SK-N-SH (cell line): Measurements from ENCODE around the gene SMARCA1.

Source experiments
- CHD2 ChIP-seq: fragments of 150-350 bp; IDR thresholded peaks from 2 replicates; pipeline ENCODE4 v1.6.1; 2018; ENCODE audit warnings: low read length; ENCODE audit not compliant: partially characterized antibody
- CTCF ChIP-seq: fragments of 200-600 bp; sonication (generic); IDR thresholded peaks from 2 replicates; pipeline ENCODE4 v1.6.1; 2017; ENCODE audit warnings: antibody characterized with exemption, mild to moderate bottlenecking, moderate library complexity
- FOXM1 ChIP-seq: IDR thresholded peaks from 2 replicates; pipeline ENCODE4 v1.4.0; 2012; ENCODE audit warnings: low read depth, mild to moderate bottlenecking
- MXI1 ChIP-seq: IDR thresholded peaks from 2 replicates; pipeline ENCODE4 v1.6.1; 2012; ENCODE audit warnings: mild to moderate bottlenecking, low read depth, low read length, improper control_type of control experiment
- NRF1 ChIP-seq: IDR thresholded peaks from 2 replicates; pipeline ENCODE4 v1.6.1; 2012; ENCODE audit warnings: low read depth, mild to moderate bottlenecking, low read length
- POLR2AphosphoS5 ChIP-seq: IDR thresholded peaks from 2 replicates; pipeline ENCODE4 v1.6.1; 2012; ENCODE audit warnings: low read depth, low read length
- RAD21 ChIP-seq: IDR thresholded peaks from 2 replicates; pipeline ENCODE4 v1.6.1; 2012; ENCODE audit warnings: mild to moderate bottlenecking, low read length
- RCOR1 ChIP-seq: fragments of 150-350 bp; IDR thresholded peaks from 2 replicates; pipeline ENCODE4 v1.6.1; 2017; ENCODE audit warnings: antibody characterized with exemption, low read length
- SIN3A ChIP-seq: IDR thresholded peaks from 2 replicates; pipeline ENCODE4 v1.6.1; 2012; ENCODE audit warnings: low read depth, mild to moderate bottlenecking, low read length, moderate library complexity, borderline replicate concordance
- TEAD4 ChIP-seq: IDR thresholded peaks from 2 replicates; pipeline ENCODE4 v1.4.0; 2012; ENCODE audit warnings: mild to moderate bottlenecking, borderline replicate concordance; ENCODE audit not compliant: insufficient read depth
- USF2 ChIP-seq: fragments of 150-350 bp; IDR thresholded peaks from 2 replicates; pipeline ENCODE4 v1.6.1; 2017; ENCODE audit warnings: antibody characterized with exemption, low read length, low read depth, borderline replicate concordance
- TF ChIP-seq, protein P1 (sequence below): IDR thresholded peaks from 2 replicates; pipeline ENCODE4; 2012
- TF ChIP-seq, protein P2 (sequence below): IDR thresholded peaks from 2 replicates; pipeline ENCODE4 v1.6.1; 2012; ENCODE audit warnings: mild to moderate bottlenecking, low read depth, low read length, moderate library complexity

DNA sequence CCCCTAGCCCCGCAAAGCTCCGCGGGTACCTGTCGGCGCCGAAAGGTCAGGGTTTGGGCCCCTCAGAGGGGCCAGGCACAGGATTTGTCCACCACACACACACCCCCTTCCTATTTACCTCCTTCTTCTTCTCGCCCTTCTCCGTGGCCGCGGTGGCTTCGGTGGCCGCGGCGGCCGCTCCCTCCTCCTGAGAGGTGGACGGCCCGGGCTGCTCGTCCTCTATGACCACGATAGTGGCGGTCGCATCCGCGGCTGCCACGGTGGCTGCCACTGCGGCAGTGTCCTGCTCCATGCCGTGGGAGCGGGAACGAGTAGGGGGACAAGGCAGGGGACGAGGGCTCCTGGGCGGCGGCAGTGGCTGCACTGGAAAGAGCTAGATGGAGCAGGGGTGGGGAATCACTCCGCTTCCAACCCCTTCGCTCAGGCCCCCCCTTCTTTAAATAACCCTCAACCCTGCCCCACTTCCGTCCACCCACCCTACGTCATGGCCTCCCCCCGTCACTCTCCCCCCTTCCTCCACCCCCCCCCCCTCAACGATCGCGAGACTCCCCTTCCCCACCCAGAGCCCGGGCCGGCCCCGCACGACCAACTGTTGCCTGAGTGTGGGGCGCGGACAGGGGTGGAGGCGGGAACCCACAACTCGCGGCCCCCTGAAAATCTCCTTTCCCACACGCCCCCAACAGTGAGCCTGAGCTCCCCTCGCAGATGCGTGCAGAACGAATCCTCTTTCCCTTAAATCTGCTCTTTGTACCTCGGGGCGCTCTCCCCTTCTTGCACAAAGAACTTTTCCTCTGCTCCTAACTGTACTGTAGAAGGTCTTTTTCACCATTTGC is at the start of gene SMARCA1:
- TF ChIP-seq TEAD4 (no peak), CTCF (no peak), RAD21 (no peak), NRF1 (no peak), POLR2AphosphoS5 (peak; percentile 45; the same call in 1 of the 2 replicates), SIN3A (no peak), FOXM1 (no peak), USF2 (no peak), MXI1 (0 out of 2 replicates have a peak, but pooled peaks have one; percentile 22), CHD2 (peak; percentile 88), RCOR1 (no peak)
- TF ChIP-seq, protein P1, sequence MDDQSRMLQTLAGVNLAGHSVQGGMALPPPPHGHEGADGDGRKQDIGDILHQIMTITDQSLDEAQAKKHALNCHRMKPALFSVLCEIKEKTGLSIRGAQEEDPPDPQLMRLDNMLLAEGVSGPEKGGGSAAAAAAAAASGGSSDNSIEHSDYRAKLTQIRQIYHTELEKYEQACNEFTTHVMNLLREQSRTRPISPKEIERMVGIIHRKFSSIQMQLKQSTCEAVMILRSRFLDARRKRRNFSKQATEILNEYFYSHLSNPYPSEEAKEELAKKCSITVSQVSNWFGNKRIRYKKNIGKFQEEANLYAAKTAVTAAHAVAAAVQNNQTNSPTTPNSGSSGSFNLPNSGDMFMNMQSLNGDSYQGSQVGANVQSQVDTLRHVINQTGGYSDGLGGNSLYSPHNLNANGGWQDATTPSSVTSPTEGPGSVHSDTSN = no peak
- TF ChIP-seq, protein P2, sequence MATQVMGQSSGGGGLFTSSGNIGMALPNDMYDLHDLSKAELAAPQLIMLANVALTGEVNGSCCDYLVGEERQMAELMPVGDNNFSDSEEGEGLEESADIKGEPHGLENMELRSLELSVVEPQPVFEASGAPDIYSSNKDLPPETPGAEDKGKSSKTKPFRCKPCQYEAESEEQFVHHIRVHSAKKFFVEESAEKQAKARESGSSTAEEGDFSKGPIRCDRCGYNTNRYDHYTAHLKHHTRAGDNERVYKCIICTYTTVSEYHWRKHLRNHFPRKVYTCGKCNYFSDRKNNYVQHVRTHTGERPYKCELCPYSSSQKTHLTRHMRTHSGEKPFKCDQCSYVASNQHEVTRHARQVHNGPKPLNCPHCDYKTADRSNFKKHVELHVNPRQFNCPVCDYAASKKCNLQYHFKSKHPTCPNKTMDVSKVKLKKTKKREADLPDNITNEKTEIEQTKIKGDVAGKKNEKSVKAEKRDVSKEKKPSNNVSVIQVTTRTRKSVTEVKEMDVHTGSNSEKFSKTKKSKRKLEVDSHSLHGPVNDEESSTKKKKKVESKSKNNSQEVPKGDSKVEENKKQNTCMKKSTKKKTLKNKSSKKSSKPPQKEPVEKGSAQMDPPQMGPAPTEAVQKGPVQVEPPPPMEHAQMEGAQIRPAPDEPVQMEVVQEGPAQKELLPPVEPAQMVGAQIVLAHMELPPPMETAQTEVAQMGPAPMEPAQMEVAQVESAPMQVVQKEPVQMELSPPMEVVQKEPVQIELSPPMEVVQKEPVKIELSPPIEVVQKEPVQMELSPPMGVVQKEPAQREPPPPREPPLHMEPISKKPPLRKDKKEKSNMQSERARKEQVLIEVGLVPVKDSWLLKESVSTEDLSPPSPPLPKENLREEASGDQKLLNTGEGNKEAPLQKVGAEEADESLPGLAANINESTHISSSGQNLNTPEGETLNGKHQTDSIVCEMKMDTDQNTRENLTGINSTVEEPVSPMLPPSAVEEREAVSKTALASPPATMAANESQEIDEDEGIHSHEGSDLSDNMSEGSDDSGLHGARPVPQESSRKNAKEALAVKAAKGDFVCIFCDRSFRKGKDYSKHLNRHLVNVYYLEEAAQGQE = no peak
